Measurements from ENCODE around the gene GREB1L.
A peak's percentile ranks its signal among the peaks of the same experiment; 100 is the strongest.

GREB1L gene

DNA sequence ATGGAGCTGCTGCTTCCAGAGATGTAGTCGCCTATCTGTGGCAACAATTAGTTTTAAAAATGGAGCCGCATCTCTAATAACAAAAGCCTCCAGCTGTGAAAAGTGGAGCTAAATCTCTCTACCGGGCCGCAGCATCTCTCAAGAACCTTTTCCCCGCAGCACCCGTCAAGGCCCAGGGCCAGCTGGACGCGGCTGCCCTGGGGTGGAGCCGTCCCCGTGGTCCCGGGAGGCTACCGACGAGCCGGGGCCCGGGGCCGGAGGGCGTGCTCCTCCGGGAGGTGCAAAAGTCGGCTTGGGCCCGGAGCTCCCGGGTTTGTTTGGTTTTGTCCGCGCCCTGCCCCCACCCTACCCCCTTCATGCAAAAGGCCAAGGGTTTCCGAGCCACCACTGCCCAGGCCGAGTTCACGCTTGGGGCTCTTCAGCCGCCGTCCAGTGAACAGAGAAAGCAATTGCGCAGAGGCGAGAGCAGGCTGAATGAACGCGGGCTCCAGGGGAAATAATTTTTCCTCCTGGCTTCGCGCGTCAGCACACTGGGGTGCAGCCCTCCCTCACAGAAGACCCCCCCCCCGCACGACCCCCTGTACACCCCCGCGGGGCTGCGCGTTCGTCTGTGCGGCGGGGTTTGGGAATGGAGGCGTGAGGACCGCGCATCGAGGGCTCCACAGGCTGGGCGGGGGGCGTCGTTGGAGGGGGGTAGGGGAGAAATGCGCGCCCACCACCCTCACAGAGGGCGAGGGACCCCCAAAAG lies 557 bp upstream of the GREB1L start:
- H3K4me3 ChIP-seq (ENCODE audit: low read depth, low read length) = peak overlapping the region; percentile 46
- TF ChIP-seq, protein P1, sequence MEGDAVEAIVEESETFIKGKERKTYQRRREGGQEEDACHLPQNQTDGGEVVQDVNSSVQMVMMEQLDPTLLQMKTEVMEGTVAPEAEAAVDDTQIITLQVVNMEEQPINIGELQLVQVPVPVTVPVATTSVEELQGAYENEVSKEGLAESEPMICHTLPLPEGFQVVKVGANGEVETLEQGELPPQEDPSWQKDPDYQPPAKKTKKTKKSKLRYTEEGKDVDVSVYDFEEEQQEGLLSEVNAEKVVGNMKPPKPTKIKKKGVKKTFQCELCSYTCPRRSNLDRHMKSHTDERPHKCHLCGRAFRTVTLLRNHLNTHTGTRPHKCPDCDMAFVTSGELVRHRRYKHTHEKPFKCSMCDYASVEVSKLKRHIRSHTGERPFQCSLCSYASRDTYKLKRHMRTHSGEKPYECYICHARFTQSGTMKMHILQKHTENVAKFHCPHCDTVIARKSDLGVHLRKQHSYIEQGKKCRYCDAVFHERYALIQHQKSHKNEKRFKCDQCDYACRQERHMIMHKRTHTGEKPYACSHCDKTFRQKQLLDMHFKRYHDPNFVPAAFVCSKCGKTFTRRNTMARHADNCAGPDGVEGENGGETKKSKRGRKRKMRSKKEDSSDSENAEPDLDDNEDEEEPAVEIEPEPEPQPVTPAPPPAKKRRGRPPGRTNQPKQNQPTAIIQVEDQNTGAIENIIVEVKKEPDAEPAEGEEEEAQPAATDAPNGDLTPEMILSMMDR (IDR thresholded peaks at IDR 0.05; ENCODE audit: control insufficient read depth, extremely low read depth, insufficient read depth) = no peak
- no peak for DNase-seq (ENCODE audit: low read depth)

- DNase-seq (ENCODE audit: low read depth) = no peak
- H3K4me3 ChIP-seq (ENCODE audit: low read depth, low read length) = peak overlapping the region; percentile 62
Measured at GRCh38 chr18:21242780-21243401, 859 bp downstream of the GREB1L start.

GRCh38 chr18:21254576-21254975 lies 12.5 kb downstream of the GREB1L start:
- no peak overlapping the region for H3K4me3 ChIP-seq (ENCODE audit: low read depth, low read length)
- DNase-seq (ENCODE audit: low read depth) = no peak
- TF ChIP-seq, protein P1 (IDR thresholded peaks at IDR 0.05; ENCODE audit: control insufficient read depth, extremely low read depth, insufficient read depth) = no peak

More at GRCh38 chr18:21242780-21243401, 859 bp downstream of the GREB1L start:
- TF ChIP-seq, protein P1 (IDR thresholded peaks at IDR 0.05; ENCODE audit: control insufficient read depth, extremely low read depth, insufficient read depth) = no peak

- TF ChIP-seq, protein P1 (IDR thresholded peaks at IDR 0.05; ENCODE audit: control insufficient read depth, extremely low read depth, insufficient read depth) = no peak
- H3K4me3 ChIP-seq (ENCODE audit: low read depth, low read length) = no peak overlapping the region
- no peak for DNase-seq (ENCODE audit: low read depth)
Measured at GRCh38 chr18:21255211-21255610, 13.2 kb downstream of the GREB1L start.

DNA sequence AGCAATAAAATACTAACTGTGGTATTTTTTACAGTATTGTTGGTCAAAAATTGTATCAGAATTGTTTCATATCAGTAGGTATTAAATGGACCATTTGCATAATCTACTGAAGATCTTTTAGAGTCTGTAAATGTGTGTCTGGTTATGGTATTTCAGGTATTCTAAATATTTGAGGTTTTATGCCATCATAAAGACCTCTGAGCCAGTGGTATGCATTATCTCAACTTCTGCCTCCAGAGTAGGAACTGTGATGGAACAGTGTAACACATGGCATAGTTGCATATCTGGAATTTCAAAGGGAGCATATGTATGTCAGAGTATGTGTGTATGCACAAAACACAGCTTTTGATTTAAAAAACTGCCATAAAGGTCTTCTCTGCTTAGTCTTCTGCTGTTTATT lies 15.4 kb downstream of the GREB1L start:
- H3K4me3 ChIP-seq (ENCODE audit: low read depth, low read length) = no peak overlapping the region
- DNase-seq (ENCODE audit: low read depth) = no peak
- TF ChIP-seq, protein P1 (IDR thresholded peaks at IDR 0.05; ENCODE audit: control insufficient read depth, extremely low read depth, insufficient read depth) = no peak

- DNase-seq (ENCODE audit: low read depth) = no peak
- TF ChIP-seq, protein P1 (IDR thresholded peaks at IDR 0.05; ENCODE audit: control insufficient read depth, extremely low read depth, insufficient read depth) = no peak
Measured at GRCh38 chr18:21260621-21261020, 18.6 kb downstream of the GREB1L start.

More at GRCh38 chr18:21260621-21261020, 18.6 kb downstream of the GREB1L start:
- no peak overlapping the region for H3K4me3 ChIP-seq (ENCODE audit: low read depth, low read length)
